Right lobe of liver (tissue), 6 donors: ENCODE results near the gene DIDO1. TPM values are rescaled to one million over a fixed set of nuclear protein-coding genes. Genes with fewer than 3 reads are reported as not detected.
A peak's percentile ranks its signal among the peaks of the same experiment; 100 is the strongest.

Source experiments
- ATAC-seq, 4 donors: fragments of 200-7000 bp; cut with Tn5 transposase; one replicate each; pipeline ENCODE4 v1.9.1; 2020; ENCODE audit warnings: mild to moderate bottlenecking in 4 of 4, moderate library complexity in 4 of 4
- DNase-seq, 3 donors: peaks; one replicate each; pipeline ENCODE4 v3.0.0-alpha.2; 2020
- H3K27ac ChIP-seq, 3 donors: fragments of 200-600 bp; one replicate each; pipeline ENCODE4 v1.8.0; 2022
- H3K27me3 ChIP-seq, 2 donors: fragments of 200-600 bp; one replicate each; pipeline ENCODE4 v1.8.0; 2022
- H3K36me3 ChIP-seq, 4 donors: fragments of 200-600 bp; sonication (generic) in 1 of 4; one replicate each; pipeline versions ENCODE4 v1.5.1 to v1.8.0; 2017 to 2022; ENCODE audit warnings: control low read depth in 1 of 4
- H3K4me1 ChIP-seq, 4 donors: fragments of 200-600 bp; sonication (generic) in 1 of 4; one replicate each; pipeline versions ENCODE4 v1.5.1 to v1.8.0; 2017 to 2022; ENCODE audit warnings: control low read depth in 1 of 4
- H3K4me3 ChIP-seq, 3 donors: fragments of 200-600 bp; one replicate each; pipeline ENCODE4 v1.8.0; 2022
- H3K9me3 ChIP-seq, 4 donors: fragments of 200-600 bp; sonication (generic) in 1 of 4; one replicate each; pipeline versions ENCODE4 v1.5.1 to v1.8.0; 2017 to 2022; ENCODE audit warnings: control low read depth in 1 of 4
- POLR2A ChIP-seq: fragments of 450-650 bp; IDR thresholded peaks from one replicate; pipeline ENCODE4 v1.6.1; 2017; ENCODE audit warnings: antibody characterized with exemption, mild to moderate bottlenecking
- WGBS: methylation state at CpG from one replicate; pipeline ENCODE4 v1.1.6; 2018; ENCODE audit warnings: low coverage, low lambda C conversion rate; ENCODE audit not compliant: insufficient coverage; ENCODE audit errors: missing lambda C conversion rate; 5-methylcytosine and 5-hydroxymethylcytosine counted together
- intact Hi-C, 2 donors: fragments of 100-400 bp; cut with DNase I; formaldehyde crosslinking; loops; one replicate each; pipeline versions ENCODE4 v1.11.2 to v1.14.1; 2022
- total RNA-seq, 6 experiments: library from RNA; depleted of rRNA in 2 of 6; stranded (reverse); fragments of >200 nt in 2 of 6; fragmentation: NEBNext Ultra II Directional in 3 of 6; extraction: Animal tissue kit (Norgen Biotek cat#: 25700) in 3 of 6; gene quantifications; one replicate each; pipeline versions ENCODE4 v1.1.0 to v1.2.4, GENCODE V29; 2016 to 2023
- TF ChIP-seq, protein P1 (sequence below), 4 donors: fragments of 200-600 bp in 3 of 4; fragments of 450-650 bp in 1 of 4; IDR thresholded peaks; one replicate each; pipeline versions ENCODE4 v1.5.1 to v1.8.0; 2016 to 2022; ENCODE audit warnings: antibody characterized with exemption in 4 of 4, mild to moderate bottlenecking in 2 of 4
- donor health status: DM: no; HTN: yes; CAD: no.
- donor health status: DM: no; HTN: no; CAD: no.
- donor health status: DM: no; HTN: no; CAD: no.
- donor health status: DM: no; HTN: yes; CAD: no.
- donor health status: DM: no; HTN: yes; CAD: no.

The DIDO1 gene
- total RNA-seq, 6 experiments from 2014 or later, result 18.3 to 28.1 (median 21.1) TPM

DNA sequence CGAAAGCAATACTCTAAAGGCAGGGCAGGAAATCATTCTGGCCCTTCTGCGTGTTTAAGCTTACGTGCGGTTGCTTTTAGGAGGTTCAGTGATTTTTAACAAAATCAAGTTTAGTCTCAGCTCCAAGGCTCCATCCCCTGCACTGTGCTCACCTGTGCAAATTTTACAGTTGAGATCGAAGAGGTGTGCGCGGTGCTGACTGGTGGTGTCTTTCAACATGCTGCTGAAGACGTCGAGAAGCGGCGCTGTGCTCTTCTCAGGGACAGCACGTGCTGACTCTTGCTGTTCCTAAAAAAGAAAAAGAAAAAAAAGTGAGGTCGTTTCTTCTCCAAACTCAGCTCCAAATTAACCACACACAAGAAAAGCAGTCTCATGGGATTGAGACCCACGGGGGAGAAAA lies 32.0 kb downstream of the DIDO1 start:
- WGBS, result 93% methylated on average over 14 of the region's 14 CpGs
- DNase-seq (peak in 1 of 3 donors; percentile 22), ATAC-seq (no peak)
- Histone ChIP-seq H3K36me3 (peaks cover 6 to 69% (median 44%) of the 10 kb centered on the region in 4 donors), H3K27ac (no peak overlapping the region), H3K4me1 (peaks cover 0 to 1% (median 0%) of the 10 kb centered on the region in 4 donors), H3K4me3 (no peak overlapping the region), H3K9me3 (no peaks in the 10 kb centered on the region), H3K27me3 (no peaks in the 10 kb centered on the region)
- intact Hi-C loops, result no loop called here
- TF ChIP-seq POLR2A, result no peak
- TF ChIP-seq, protein P1, sequence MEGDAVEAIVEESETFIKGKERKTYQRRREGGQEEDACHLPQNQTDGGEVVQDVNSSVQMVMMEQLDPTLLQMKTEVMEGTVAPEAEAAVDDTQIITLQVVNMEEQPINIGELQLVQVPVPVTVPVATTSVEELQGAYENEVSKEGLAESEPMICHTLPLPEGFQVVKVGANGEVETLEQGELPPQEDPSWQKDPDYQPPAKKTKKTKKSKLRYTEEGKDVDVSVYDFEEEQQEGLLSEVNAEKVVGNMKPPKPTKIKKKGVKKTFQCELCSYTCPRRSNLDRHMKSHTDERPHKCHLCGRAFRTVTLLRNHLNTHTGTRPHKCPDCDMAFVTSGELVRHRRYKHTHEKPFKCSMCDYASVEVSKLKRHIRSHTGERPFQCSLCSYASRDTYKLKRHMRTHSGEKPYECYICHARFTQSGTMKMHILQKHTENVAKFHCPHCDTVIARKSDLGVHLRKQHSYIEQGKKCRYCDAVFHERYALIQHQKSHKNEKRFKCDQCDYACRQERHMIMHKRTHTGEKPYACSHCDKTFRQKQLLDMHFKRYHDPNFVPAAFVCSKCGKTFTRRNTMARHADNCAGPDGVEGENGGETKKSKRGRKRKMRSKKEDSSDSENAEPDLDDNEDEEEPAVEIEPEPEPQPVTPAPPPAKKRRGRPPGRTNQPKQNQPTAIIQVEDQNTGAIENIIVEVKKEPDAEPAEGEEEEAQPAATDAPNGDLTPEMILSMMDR (IDR thresholded peaks at IDR 0.05), result no peak

DNA sequence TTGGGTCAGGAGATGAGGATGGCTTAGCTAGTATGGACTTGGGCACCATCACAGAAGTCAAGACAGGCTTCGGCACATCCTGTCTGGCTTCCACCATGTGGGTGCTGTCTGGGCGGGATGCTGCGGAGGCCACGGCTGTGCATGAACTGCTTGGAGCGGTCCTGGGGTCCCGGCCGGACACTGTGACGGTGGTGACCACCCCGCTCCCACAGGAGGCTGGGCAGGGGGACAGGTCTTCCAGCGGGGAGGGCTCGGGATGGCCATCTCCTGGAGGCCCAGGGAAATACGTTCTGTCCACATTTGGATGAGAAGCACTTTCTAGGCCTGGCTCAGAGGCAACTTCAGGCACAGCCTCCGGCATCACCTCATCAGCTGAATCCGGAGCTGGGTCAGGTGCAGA lies 32.6 kb downstream of the DIDO1 start:
- DNase-seq (peak in 1 of 3 donors; percentile 31), ATAC-seq (no peak)
- intact Hi-C loops, result no loop called here
- H3K9me3 ChIP-seq, result no peaks in the 10 kb centered on the region
- H3K27ac ChIP-seq, result no peak overlapping the region
- H3K27me3 ChIP-seq, result no peaks in the 10 kb centered on the region
- peaks cover 6 to 74% (median 48%) of the 10 kb centered on the region in 4 donors for H3K36me3 ChIP-seq
- H3K4me1 ChIP-seq, result peaks cover 0 to 5% (median 0%) of the 10 kb centered on the region in 4 donors
- WGBS, result 97% methylated on average over 5 of the region's 14 CpGs
- TF ChIP-seq, protein P1 (IDR thresholded peaks at IDR 0.05), result no peak
- TF ChIP-seq POLR2A, result no peak
- no peak overlapping the region for H3K4me3 ChIP-seq

DNA sequence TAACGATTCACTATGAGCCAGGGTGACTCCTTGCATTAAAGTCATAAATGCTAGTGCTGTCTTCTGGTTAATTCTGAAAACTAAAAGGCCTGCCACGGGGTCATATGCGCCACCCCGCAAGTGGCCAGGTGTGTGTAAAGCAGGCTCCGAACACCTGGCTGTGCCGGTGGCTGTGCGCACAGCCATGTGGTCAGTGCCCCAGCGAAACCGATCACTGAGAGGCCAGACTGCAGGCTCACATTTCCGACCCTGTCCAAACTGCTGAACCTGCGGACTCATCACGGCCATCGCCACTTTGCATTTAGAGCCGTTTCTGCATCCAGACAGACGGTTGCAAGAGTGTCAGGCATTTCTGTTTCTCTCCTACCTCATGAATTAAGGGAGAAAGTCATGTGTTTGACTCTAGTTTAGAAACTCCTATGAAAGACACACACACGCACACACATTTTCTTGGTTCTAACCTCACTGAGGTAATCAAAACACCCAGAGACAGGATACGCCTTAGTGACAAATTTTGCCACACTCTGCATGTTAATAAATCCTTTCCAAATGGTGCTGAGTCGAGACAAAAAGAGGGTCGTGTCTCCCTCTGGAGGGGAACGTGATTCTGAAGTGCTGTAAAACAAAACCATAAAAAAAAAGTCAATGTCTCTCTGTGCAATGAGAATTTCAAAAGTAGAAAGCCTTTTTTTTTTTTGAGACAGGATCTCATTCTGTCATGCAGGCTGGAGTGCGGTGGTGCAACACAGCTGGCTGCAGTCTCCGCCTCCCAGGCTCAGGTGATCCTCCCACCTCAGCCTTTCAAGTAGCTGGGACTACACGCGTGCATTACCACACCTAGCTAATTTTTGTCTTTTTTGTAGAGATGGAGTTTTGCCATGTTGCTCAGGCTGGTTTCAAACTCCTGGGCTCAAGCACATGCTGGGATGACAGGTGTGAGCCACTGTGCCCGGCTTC lies 33.7 kb downstream of the DIDO1 start:
- H3K9me3 ChIP-seq, result no peaks in the 10 kb centered on the region
- H3K27me3 ChIP-seq, result no peaks in the 10 kb centered on the region
- H3K4me1 ChIP-seq, result peaks cover 0 to 9% (median 2%) of the 10 kb centered on the region in 4 donors
- TF ChIP-seq POLR2A, result no peak
- TF ChIP-seq, protein P1 (IDR thresholded peaks at IDR 0.05), result no peak
- no peak overlapping the region for H3K27ac ChIP-seq
- ATAC-seq (no peak), DNase-seq (peak in 1 of 3 donors; percentile 31)
- H3K36me3 ChIP-seq, result peaks cover 6 to 84% (median 50%) of the 10 kb centered on the region in 4 donors
- 67% methylated on average over 13 of the region's 25 CpGs for WGBS
- intact Hi-C loops, result no loop called here
- no peak overlapping the region for H3K4me3 ChIP-seq

DNA sequence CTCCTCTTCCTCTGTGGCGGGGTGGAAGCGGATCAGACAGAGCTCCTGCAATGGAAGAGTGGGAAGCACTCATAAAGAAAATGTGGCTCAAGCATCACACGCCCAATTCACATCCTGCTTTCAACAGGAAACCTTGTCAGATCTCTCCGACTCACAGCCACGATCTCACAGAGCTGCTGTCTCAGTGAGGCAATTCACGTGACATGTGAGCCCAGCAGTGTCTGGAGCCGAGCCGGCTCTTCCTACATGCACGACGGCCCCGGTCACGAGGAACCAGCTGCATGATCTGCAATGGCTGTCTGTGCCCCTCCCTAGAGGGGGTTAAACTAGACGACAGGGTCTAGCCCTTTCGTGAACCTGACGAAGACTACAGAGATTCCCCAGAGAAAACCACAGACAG lies 35.2 kb downstream of the DIDO1 start:
- no peak for DNase-seq
- H3K4me1 ChIP-seq, result peaks cover 0 to 20% (median 10%) of the 10 kb centered on the region in 4 donors
- H3K27ac ChIP-seq, result no peak overlapping the region
- WGBS, result 76% methylated on average over 3 of the region's 15 CpGs
- no peak overlapping the region for H3K4me3 ChIP-seq
- peaks cover 6 to 88% (median 47%) of the 10 kb centered on the region in 4 donors for H3K36me3 ChIP-seq
- TF ChIP-seq POLR2A, result no peak
- TF ChIP-seq, protein P1 (IDR thresholded peaks at IDR 0.05), result no peak
- intact Hi-C loops, result no loop called here
- H3K27me3 ChIP-seq, result no peaks in the 10 kb centered on the region
- no peaks in the 10 kb centered on the region for H3K9me3 ChIP-seq
- peak in 3 of 4 donors; percentile 4 to 40 (median 21) for ATAC-seq
